ENCODE measurements around the gene BBOF1.
"Not testable (repeated sequence)": the region's sequence is repeated elsewhere in the genome, so short reads cannot be mapped to it uniquely, and the experiment has no call there.

Gene BBOF1, protein sequence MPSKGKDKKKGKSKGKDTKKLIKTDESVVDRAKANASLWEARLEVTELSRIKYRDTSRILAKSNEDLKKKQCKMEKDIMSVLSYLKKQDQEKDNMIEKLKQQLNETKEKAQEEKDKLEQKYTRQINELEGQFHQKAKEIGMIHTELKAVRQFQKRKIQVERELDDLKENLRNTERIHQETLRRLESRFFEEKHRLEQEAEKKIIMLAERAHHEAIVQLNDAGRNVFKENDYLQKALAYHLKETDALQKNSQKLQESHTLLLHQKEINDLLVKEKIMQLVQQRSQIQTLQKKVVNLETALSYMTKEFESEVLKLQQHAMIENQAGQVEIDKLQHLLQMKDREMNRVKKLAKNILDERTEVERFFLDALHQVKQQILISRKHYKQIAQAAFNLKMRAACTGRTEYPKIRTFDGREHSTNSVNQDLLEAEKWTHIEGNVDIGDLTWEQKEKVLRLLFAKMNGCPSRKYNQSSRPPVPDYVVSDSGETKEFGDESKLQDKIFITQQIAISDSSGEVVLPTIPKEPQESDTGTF

DNA sequence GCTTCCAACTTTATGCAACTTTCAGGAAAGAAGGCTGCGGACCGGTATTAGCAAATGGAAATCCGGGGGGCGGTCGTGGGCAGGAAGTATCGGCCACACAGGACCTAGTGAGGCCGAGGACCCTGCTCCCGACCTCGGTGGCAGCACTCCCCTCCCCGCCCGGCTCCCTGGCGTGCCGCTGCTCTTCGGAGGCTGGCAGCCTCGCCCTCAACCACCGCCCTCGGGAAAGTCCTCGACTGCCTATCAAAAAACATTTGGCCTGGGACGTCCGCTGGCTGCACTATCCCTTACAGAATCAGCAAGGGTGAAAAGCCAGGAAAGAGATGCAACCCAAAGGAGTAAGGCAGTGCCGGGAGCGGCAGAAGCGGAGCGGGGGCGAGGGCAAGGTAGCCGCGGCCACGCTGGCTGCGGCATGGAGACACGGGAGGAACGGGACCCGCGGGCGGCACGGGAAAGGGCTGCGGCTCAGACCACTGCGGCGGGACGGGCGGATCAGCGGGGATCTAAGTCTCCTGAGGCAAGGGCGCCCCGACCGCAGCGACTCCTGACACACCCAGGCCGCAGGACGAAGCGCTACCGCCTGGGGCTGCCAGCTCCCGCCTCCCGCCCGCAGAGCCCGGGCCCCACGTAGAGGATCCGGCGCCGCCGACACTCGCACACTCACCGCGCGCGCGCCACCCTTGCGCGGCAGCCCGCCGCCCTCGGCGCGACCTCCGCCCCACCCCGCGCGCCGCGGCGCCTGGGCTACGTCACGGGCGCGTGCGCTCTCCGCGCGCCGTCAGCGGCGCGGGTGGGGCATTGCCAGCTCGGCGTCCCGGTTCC lies at the start of gene BBOF1, which contains the start of gene ENTPD5:
Gene BBOF1 (plus strand): TSS at position 764 of the 822 bp plus-strand sequence. CDS start 130 bp downstream, outside the sequence.
Gene ENTPD5 (minus strand): TSS at position 703 of the 822 bp plus-strand sequence. CDS start 31,186 bp downstream, outside the sequence.
- peak; percentile 84 for DNase-seq

DNA sequence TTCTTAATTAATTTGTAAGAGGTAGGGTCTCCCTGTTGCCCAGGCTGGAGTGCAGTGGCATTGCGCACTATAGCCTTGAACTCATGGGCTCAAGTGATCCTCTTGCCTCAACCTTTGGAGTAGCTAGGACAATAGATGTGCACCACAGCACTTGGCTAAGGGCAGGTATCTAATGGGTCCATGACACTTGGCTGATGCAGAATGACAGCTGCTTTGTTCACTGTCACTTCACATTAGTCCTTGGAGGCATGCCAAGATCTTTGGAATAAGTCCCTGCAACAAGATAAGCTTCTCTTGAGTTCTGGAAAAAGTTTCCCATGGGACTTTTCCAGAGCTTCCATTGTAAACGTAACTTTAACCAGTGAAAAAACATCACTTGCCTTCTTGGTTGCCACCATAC lies 45.7 kb upstream of the BBOF1 start:
- DNase-seq: no peak

DNA sequence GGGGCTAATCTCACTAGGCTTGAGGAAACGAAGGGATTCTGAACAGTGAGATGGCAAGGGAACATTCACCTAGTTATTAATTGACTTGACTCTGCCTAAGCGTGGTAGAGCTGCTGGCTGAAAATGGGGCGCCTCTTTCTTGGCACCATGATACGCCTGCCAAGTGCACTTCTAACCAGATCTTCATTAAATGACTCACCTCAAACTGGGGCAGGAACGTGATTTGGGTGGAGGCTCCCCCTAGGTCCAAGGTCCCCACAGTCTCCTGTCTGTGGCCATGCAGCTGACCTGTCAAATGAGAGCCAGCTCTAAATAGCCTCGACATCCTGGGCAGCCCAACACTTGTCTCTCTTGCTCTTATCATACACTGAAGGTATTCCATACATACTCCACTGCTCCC lies 43.0 kb upstream of the BBOF1 start:
- no peak for DNase-seq

DNA sequence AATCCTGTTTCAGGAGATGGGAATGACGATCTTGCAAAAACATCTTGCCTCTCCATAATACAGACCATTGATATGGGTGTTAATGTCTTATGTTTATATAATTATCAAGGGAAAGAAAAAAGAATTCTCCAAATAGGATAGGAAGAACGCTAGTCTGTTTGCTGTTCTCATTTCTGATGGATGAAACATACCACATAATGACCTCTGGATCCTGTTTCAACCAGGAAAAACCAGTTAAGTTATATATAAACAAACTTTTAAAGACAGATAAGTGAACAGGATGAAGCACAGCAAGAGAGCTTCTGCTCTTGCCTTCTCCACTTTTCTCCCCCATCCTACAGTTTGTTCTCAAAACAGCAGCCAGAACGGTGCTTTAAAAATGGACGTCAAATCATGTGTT lies 41.3 kb upstream of the BBOF1 start:
- DNase-seq: no peak

DNA sequence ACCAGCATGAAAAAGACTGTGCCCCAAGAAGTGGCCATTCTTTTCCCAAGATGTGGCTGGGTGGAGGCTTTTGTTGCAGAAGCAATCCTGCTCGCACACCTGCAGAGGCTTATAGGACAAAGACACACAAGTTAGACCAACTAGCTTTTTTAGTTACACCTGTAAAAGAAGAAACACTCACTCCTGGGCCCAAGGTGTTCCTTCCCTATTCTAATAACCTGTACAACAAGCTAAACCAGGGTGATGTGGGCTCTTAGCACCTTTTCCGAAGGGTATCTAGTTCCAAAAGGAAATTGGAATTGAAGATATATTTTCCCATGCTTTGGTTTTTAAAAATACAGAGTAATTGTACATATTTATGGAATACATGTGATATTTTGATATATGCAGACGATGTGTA lies 31.1 kb upstream of the BBOF1 start:
- no peak for DNase-seq

DNA sequence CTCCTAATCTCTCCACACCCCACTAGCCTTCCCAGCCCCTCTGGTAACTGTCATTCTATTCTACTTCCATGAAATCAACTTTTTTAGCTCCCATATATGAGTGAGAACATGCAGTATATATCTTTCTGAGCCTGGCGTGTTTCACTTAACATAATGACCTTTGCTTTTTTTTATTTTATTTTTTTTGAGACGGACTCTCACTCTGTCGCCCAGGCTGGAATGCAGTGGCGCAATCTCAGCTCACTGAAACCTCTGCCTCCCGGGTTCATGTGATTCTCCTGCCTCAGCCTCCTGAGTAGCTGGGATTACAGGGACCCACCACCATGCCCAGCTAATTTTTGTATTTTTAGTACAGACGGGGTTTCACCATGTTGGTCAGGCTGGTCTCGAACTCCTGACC lies 30.5 kb upstream of the BBOF1 start:
- DNase-seq: not testable (repeated sequence)

DNA sequence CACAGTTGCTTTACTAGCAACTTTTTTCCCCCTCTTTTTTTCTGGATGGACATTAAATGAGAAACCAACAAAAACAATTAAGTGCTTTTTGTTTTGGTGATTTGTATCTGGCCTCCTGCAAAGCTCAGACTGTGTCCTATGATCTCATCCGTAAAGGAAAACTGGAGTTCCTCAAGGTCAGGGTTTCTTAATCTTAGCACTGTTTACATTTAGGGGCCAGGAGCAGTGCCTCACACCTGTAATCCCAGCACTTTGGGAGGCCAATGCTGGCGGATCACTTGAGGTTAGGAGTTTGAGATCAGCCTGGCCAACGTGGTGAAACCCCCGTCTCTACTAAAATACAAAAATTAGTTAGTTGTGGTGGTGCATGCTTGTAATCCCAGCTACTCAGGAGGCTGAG lies 28.1 kb upstream of the BBOF1 start:
- no peak for DNase-seq

DNA sequence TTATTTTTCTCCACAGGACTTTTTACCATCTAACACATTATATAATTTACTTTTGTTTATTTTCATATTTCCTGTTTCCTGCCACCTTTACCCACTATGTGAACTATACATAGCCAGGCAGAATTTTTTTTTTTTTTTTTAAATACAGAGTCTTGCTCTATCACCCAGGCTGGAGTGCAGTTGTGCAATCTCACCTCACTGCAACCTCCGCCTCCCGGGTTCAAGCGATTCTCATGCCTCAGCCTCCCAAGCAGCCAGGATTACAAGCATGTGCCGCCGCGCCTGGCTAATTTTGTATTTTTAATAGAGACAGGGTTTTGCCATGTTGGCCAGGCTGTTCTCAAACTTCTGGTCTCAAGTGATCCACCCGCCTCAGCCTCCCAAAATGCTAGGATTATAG lies 24.2 kb upstream of the BBOF1 start:
- not testable (repeated sequence) for DNase-seq

DNA sequence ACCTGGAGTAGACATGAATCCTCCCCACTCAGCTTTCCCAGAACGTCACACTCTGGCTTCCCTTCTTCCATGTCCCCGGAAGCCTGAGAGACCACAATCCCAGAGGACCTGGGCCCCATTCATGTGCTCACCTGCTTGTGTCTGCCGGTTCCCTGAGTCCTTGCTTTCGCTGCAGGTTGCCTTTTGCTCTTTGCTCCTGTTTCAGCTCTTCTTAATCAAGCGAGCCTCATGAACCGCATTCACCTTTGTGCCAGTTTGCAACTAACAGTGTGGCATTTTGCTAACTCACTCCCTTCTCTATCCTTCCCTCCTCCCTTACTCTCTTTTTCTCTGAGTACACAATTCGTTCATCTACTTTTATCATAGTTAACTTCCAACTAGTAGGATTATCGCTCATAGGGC lies 23.2 kb upstream of the BBOF1 start:
- DNase-seq: no peak

DNA sequence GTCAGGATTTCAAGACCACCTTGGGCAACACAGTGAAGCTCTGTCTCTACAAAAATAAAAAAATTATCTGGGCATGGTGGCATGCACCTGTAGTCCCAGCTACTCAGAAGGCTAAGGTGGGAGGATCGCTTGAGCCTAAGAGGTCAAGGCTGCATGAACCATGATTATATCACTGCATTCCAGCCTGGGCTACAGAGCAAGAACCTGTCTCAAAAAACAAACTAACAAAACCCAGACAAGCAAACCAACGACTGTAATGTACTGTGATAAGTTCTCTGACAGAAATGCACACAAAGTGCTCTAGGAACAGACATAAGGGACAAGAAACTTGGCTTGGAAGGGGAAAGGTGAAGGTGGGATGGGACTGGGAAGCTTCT lies 22.4 kb upstream of the BBOF1 start:
- no peak for DNase-seq

DNA sequence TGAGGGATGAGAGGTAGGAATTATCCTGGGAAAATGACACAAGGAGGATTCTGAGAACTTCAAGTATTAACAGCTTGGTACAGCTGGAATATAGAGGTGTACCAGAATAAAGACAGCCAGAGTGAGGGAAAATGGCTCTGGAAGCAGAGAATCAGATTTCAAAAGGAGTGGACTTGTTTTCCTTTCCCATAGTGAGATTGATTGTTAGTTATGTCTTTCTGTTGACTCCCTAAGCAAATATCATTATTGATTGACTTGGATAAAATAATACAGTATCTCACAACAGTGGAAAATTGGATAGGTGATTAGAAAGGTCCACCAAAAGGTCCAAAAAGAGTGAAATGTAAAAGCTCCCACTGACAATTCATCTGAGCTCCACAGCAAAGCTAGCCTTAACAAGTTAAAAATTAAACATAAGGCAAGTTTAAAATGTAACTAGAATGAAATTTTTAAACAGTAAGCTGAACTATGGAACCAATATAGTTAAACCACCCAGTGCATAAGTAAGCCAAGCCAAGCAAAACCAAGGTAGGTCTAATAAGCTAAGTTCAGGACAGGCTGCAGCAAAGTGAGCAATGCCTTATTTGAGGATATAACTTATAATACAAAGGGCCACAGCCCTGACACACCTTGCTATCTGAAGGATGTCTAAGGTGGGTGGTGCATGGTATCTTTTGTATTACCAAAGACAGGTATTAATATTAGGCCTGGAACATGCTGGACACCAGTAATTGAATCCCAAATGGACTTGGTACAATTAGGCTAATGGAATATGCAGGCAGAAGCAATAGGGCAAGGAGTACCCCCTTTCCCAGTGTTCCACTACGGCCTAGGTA lies 21.8 kb upstream of the BBOF1 start:
- DNase-seq: no peak

DNA sequence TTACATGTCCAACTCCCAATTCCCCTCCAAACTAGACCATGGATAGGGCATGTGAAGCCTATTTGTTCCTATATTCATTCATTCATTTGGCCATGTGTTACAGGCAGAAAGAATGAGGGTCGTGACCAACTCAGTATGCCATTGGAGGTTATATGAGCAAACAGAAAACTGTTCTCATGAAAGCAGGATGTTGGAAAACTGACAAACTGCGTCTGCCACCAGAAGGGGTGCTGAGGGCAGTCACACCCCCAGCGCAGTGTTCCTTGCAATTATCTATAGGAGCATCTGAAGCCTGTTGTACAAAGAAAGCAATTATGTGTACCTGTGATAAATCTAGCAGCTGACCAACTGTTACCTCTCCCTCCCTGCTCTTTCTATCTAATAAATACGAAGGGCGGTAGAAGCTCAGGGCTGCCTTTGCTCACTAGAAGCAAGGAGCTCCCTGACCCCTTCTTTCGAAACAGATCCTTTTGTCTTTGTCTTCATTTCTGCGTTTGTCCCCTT lies 21.2 kb upstream of the BBOF1 start:
- DNase-seq: no peak

DNA sequence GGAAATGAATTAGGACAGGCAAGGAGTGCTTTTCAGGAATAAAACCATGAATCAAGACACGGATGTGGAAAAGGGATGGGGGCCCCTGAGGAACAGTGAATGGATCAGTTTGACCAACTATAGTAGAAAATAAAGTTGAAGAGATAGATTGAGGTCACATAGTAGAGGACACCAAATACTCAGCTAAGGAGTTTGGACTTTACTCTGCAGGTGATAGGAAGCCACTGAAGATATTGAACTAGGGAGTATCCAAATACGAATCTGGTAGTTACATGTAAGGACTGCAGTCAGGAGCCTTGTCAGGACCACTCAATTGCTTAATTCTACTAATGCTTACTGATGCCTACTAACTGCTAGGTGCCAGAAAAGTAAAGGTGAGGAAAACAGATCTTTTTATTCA lies 20.4 kb upstream of the BBOF1 start:
- DNase-seq: no peak

DNA sequence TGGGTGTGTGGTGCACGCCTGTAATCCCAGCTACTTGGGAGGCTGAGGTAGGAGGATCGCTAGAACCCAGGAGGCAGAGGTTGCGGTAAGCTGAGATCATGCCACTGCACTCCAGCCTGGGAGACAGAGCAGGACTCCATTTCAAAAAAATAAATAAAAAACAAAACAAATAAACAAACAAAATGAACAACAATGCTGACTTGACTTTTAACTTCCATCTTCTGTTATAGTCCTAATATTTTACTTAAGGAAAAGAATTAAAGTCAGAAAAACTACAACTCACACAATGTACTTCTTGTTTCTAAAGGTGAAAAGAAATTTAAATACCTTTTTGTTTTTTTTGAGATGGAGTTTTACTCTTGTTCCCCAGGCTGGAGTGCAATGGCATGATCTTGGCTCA lies 13.5 kb upstream of the BBOF1 start:
- not testable (repeated sequence) for DNase-seq

DNA sequence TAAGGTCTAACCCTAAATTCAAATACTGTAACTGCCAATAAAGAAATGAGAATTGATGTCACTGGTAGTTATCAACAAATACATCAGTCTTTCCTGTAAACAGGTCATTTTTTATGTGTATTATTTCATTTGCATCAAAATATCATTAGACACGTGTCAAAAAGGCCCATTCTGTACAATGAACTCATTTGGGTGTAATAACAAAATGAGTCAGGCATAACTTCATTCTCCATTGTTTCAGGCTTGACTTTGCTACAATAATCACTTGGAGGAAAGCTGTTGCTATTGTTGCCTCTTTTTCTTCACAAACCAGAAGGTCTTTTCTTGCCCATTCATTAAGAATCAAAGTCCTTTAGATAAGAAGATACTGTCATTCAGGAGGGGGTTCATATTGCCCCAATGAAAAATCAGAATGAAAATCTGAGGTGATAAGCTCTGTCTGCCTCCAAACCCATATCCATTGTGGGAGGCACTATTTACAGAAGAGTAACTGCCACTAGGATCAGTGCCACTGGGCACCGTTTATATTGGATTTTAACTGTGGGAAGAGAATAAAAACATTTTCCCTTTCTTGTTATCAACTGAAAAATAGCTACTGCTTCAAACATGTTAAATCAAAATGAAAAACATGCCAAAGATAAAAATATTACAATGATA lies 10.2 kb upstream of the BBOF1 start:
- no peak for DNase-seq

DNA sequence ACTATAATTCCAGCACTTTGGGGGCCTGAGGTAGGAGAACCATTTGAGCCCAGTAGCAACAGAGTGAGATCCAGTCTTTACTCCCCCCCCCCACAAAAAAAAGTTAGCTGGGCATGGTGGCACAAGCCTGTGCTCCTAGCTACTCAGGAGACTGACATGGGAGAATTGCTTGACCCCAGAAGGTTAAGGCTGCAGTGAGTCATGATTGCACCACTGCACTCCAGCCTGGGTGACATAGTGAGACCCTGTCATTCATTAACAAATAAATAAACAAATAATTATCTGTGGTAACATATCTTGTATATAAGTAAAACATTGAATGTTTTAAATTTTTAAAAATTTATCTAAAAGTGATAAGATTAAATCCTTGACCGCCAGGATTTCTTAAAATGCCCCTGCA lies 4.8 kb upstream of the BBOF1 start:
- no peak for DNase-seq

DNA sequence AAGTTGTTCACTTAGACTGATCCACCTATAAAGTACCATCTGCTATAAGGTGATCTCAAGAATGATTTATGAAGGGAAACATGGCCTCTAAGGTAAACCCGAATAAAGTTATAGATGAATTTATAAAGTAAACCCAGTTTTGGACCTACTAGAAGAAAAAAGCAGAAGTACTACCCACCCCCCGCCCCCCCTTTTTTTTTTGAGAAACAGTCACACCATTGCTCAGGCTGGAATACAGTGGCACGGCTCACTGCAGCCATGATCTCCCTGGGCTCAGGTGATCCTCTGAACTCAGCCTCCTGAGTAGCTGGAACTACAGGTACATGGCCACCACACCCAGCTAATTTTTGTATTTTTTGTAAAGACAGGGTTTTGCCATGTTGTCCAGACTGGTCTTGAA lies 4.0 kb upstream of the BBOF1 start:
- no peak for DNase-seq

DNA sequence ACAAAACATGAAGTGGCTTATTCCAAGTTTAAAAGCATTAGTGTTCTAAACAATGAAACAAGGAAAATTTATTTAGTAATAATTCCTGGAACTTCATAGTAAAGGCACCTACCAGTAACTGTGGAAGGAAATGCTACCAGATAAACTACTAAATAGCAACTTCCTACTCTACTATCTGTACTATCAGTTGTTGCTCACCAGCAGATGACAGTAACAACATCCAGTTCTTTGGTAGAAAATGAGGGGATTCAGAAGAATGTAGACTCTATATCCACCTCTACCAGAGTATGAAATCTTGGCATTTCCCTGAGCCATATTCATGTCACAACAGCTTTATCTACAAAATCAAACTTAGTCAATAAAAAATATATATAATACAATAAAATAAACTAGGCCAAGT lies 3.2 kb upstream of the BBOF1 start:
- DNase-seq: no peak

DNA sequence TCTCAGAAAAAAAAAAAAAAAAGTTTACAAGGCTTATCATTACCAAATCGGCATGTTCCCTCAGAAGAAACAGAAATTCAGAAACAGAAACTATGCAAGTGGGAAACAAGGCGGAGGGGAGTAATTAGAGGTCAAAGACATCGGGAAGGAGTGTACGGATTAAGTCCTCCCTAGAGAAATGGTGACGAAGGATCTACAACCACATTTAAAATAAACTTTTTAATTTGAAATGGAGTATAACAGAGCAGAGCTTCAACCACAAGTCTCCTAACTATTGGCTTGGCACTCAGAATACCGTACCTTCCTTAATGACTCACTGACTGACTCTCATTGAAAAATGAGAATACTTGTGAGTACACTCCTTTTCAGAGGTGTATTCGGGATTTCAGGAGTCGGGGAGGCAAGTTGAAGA lies 969 bp upstream of the BBOF1 start:
- peak; percentile 26 for DNase-seq

DNA sequence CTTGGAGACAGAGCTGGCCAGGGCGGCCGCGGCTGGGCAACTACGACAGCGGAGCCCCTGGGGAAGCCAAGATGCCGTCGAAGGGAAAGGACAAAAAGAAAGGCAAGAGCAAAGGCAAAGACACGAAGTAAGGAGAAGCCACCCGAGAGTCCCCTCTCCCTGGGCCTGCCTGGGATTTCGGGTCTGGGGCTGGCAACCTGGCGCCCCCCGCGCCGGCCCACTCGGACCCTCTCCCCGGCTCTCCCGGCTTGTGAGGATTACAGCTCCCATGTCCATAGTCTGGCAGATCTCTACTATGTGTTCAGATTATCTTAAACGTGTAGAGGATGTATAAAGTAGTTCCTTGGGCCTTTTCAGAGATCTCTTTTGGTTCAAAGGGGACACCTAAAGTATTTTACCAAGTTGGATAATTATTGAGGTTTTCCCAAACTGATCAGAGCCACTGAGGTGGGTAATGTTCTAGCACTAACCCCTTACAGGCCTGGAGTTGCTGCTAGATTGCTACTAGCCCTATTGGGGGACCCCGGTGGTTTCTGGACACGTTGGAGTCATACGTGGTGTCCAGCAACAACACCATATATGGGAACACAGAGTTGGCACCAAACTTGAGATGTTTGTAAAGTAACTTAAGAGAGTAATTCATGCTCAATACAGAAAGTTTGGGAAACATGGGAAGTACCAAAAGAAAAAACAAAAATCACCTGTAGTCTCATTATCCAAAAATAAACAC lies 424 bp downstream of the BBOF1 start:
- DNase-seq: peak; percentile 5

DNA sequence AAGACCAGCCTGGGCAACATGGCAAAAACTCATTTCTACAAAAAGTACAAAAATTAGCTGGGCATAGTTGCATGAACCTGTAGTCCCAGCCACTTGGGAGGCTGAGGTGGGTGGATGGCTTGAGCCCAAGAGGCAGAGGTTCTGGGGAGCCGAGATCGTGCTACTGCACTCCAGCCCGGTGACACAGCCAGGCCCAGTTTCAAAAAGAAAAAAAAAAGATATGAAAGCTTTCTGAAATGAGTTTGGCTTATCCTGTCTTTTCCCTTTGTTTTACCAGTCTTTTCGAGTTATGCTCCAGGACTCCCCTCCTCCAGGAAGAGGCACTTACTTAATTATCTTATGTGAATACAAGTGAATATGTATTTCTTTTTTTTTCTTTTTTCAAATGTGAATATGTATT lies 3.2 kb downstream of the BBOF1 start:
- no peak for DNase-seq

All from amniotic stem cell (primary cell).